Measurements from ENCODE around the gene NISCH.

The NISCH gene

GRCh38 chr3:52428151-52429005, 27.0 kb upstream of the NISCH start:
- DNase-seq (ENCODE audit: extremely low spot score) = peak; percentile 69
- CTCF ChIA-PET = interaction anchor here (1.0 to 4.9 kb wide), 3 partner anchors 17 to 22 kb away, joined by 3 to 35 read pairs (median 6); partner anchors contain the start of gene SEMA3G
- POLR2A ChIA-PET = interaction anchor here (1.9 kb wide), 1 partner anchor 20 kb away, joined by 4 read pairs; no protein-coding TSS in a partner anchor
- TF ChIP-seq ARNT (IDR thresholded peaks at IDR 0.05) = no peak
- TF ChIP-seq ZNF384 (IDR thresholded peaks at IDR 0.05) = no peak
- TF ChIP-seq FOXA1 (IDR thresholded peaks at IDR 0.05) = no peak
- TF ChIP-seq ELF4 (IDR thresholded peaks at IDR 0.05) = no peak
- no peak for TF ChIP-seq FOXK2 (IDR thresholded peaks at IDR 0.05)
- TF ChIP-seq TARDBP (IDR thresholded peaks at IDR 0.05) = no peak
- no peak for TF ChIP-seq FOXM1 (IDR thresholded peaks at IDR 0.05; ENCODE audit: borderline replicate concordance)
- no peak for TF ChIP-seq PKNOX1 (IDR thresholded peaks at IDR 0.05)
- no peak for TF ChIP-seq BHLHE40 (IDR thresholded peaks at IDR 0.05; ENCODE audit: borderline replicate concordance)
- no peak for TF ChIP-seq SUZ12 (IDR thresholded peaks at IDR 0.05)
- TF ChIP-seq LEF1 (IDR thresholded peaks at IDR 0.05; ENCODE audit: borderline replicate concordance) = no peak
- TF ChIP-seq HDGF (IDR thresholded peaks at IDR 0.05; ENCODE audit: borderline replicate concordance) = no peak

GRCh38 chr3:52429031-52429430, 26.4 kb upstream of the NISCH start:
- ChIA-PET CTCF (interaction anchor here (1.4 to 4.9 kb wide), 2 partner anchors 19 to 22 kb away, joined by 6 to 35 read pairs; no protein-coding TSS in a partner anchor), POLR2A (interaction anchor here (1.9 kb wide), 1 partner anchor 19 kb away, joined by 4 read pairs; no protein-coding TSS in a partner anchor)
- no peak for TF ChIP-seq L3MBTL2 (conservative IDR thresholded peaks at IDR 0.05)
- TF ChIP-seq TARDBP (IDR thresholded peaks at IDR 0.05) = no peak
- TF ChIP-seq NFRKB (IDR thresholded peaks at IDR 0.05) = no peak
- TF ChIP-seq ZNF384 (IDR thresholded peaks at IDR 0.05) = no peak
- TF ChIP-seq SUZ12 (IDR thresholded peaks at IDR 0.05) = no peak
- TF ChIP-seq LEF1 (IDR thresholded peaks at IDR 0.05; ENCODE audit: borderline replicate concordance) = no peak
- TF ChIP-seq FOXM1 (IDR thresholded peaks at IDR 0.05; ENCODE audit: borderline replicate concordance) = no peak
- TF ChIP-seq BHLHE40 (IDR thresholded peaks at IDR 0.05; ENCODE audit: borderline replicate concordance) = no peak
- TF ChIP-seq SP1 (IDR thresholded peaks at IDR 0.05) = no peak
- TF ChIP-seq FOXK2 (IDR thresholded peaks at IDR 0.05) = no peak
- no peak for TF ChIP-seq PKNOX1 (IDR thresholded peaks at IDR 0.05)
- TF ChIP-seq CTBP1 (IDR thresholded peaks at IDR 0.05; ENCODE audit: borderline replicate concordance) = no peak
- no peak for TF ChIP-seq HDGF (IDR thresholded peaks at IDR 0.05; ENCODE audit: borderline replicate concordance)
- no peak for TF ChIP-seq FOXA1 (IDR thresholded peaks at IDR 0.05)
- no peak for TF ChIP-seq ARNT (IDR thresholded peaks at IDR 0.05)
- no peak for TF ChIP-seq ELF4 (IDR thresholded peaks at IDR 0.05)
- no peak for DNase-seq (ENCODE audit: extremely low spot score)

- POLR2A ChIA-PET = no interaction called here
- CTCF ChIA-PET = interaction anchor here (4.9 kb wide), 1 partner anchor 18 kb away, joined by 35 read pairs; no protein-coding TSS in a partner anchor
- TF ChIP-seq TARDBP (IDR thresholded peaks at IDR 0.05) (no peak), SP1 (IDR thresholded peaks at IDR 0.05) (no peak), ARNT (IDR thresholded peaks at IDR 0.05) (no peak), ELF4 (IDR thresholded peaks at IDR 0.05) (no peak), CTBP1 (IDR thresholded peaks at IDR 0.05; ENCODE audit: borderline replicate concordance) (no peak), HDGF (IDR thresholded peaks at IDR 0.05; ENCODE audit: borderline replicate concordance) (no peak)
- DNase-seq (ENCODE audit: extremely low spot score) = no peak
Observed at GRCh38 chr3:52429779-52430415, 25.5 kb upstream of the NISCH start.

- ChIA-PET POLR2A (no interaction called here), CTCF (interaction anchor here (4.9 kb wide), 1 partner anchor 17 kb away, joined by 35 read pairs; no protein-coding TSS in a partner anchor)
- TF ChIP-seq LEF1 (IDR thresholded peaks at IDR 0.05; ENCODE audit: borderline replicate concordance) = no peak
- no peak for TF ChIP-seq ELF4 (IDR thresholded peaks at IDR 0.05)
- no peak for TF ChIP-seq CTBP1 (IDR thresholded peaks at IDR 0.05; ENCODE audit: borderline replicate concordance)
- TF ChIP-seq TARDBP (IDR thresholded peaks at IDR 0.05) = no peak
- no peak for TF ChIP-seq FOXA1 (IDR thresholded peaks at IDR 0.05)
- TF ChIP-seq ZNF384 (IDR thresholded peaks at IDR 0.05) = no peak
- TF ChIP-seq L3MBTL2 (conservative IDR thresholded peaks at IDR 0.05) = no peak
- TF ChIP-seq NFRKB (IDR thresholded peaks at IDR 0.05) = no peak
- TF ChIP-seq HDGF (IDR thresholded peaks at IDR 0.05; ENCODE audit: borderline replicate concordance) = no peak
- TF ChIP-seq FOXM1 (IDR thresholded peaks at IDR 0.05; ENCODE audit: borderline replicate concordance) = no peak
- no peak for TF ChIP-seq FOXK2 (IDR thresholded peaks at IDR 0.05)
- TF ChIP-seq SP1 (IDR thresholded peaks at IDR 0.05) = no peak
- TF ChIP-seq BHLHE40 (IDR thresholded peaks at IDR 0.05; ENCODE audit: borderline replicate concordance) = no peak
- TF ChIP-seq SUZ12 (IDR thresholded peaks at IDR 0.05) = no peak
- TF ChIP-seq PKNOX1 (IDR thresholded peaks at IDR 0.05) = no peak
- TF ChIP-seq ARNT (IDR thresholded peaks at IDR 0.05) = no peak
- DNase-seq (ENCODE audit: extremely low spot score) = no peak
Observed at GRCh38 chr3:52430416-52430810, 25.0 kb upstream of the NISCH start.

GRCh38 chr3:52431459-52432223, 23.8 kb upstream of the NISCH start:
- CTCF ChIA-PET = interaction anchor here (0.5 to 4.9 kb wide), 2 partner anchors 16 to 19 kb away, joined by 6 to 35 read pairs; no protein-coding TSS in a partner anchor
- POLR2A ChIA-PET = interaction anchor here (1.5 kb wide), 1 partner anchor 22 kb away, joined by 4 read pairs; the partner anchor contains the start of gene TNNC1
- TF ChIP-seq NFRKB (IDR thresholded peaks at IDR 0.05) (no peak), ARNT (IDR thresholded peaks at IDR 0.05) (no peak), LEF1 (IDR thresholded peaks at IDR 0.05; ENCODE audit: borderline replicate concordance) (no peak), PKNOX1 (IDR thresholded peaks at IDR 0.05) (no peak), TARDBP (IDR thresholded peaks at IDR 0.05) (no peak), FOXK2 (IDR thresholded peaks at IDR 0.05) (no peak), BHLHE40 (IDR thresholded peaks at IDR 0.05; ENCODE audit: borderline replicate concordance) (no peak), FOXM1 (IDR thresholded peaks at IDR 0.05; ENCODE audit: borderline replicate concordance) (no peak), SP1 (IDR thresholded peaks at IDR 0.05) (no peak), CTBP1 (IDR thresholded peaks at IDR 0.05; ENCODE audit: borderline replicate concordance) (no peak), ELF4 (IDR thresholded peaks at IDR 0.05) (no peak), FOXA1 (IDR thresholded peaks at IDR 0.05) (no peak), HDGF (IDR thresholded peaks at IDR 0.05; ENCODE audit: borderline replicate concordance) (no peak), L3MBTL2 (conservative IDR thresholded peaks at IDR 0.05) (no peak), SUZ12 (IDR thresholded peaks at IDR 0.05) (no peak), ZNF384 (IDR thresholded peaks at IDR 0.05) (no peak)
- DNase-seq (ENCODE audit: extremely low spot score) = no peak

Data from HEK293T (cell line).